Ovary (tissue), 9 donors: ENCODE results near the gene PODXL2. TPM values are rescaled to one million over a fixed set of nuclear protein-coding genes. Genes with fewer than 3 reads are reported as not detected.
"Not testable (repeated sequence)": the region's sequence is repeated elsewhere in the genome, so short reads cannot be mapped to it uniquely, and the experiment has no call there.

ENCODE experiments used
- DNase-seq, 5 donors: peaks; one replicate each; pipeline ENCODE4 v3.0.0-alpha.2; 2019 to 2020
- H3K27ac ChIP-seq, 2 donors: fragments of 200-600 bp; one replicate each; pipeline versions ENCODE4 v1.5.1 to v1.8.0; 2019 to 2022
- H3K27me3 ChIP-seq: fragments of 200-600 bp; one replicate; pipeline ENCODE4 v1.8.0; 2022
- H3K36me3 ChIP-seq: fragments of 200-600 bp; sonication (generic); one replicate; pipeline ENCODE4 v1.5.1; 2019
- H3K4me1 ChIP-seq: one replicate; pipeline ENCODE4 v1.8.1; 2013; ENCODE audit warnings: mild to moderate bottlenecking, moderate library complexity; ENCODE audit not compliant: insufficient read depth
- H3K4me3 ChIP-seq: fragments of 200-600 bp; sonication (generic); one replicate; pipeline ENCODE4 v1.5.1; 2017
- H3K9me3 ChIP-seq, 2 donors: fragments of 200-600 bp in 1 of 2; sonication (generic) in 1 of 2; one replicate each; pipeline versions ENCODE4 v1.5.1 to v1.8.1; 2013 to 2019; ENCODE audit warnings: mild to moderate bottlenecking in 1 of 2, moderate library complexity in 1 of 2
- CTCF ChIP-seq, 3 donors: fragments of 450-650 bp in 2 of 3; fragments of 200-600 bp in 1 of 3; IDR thresholded peaks; one replicate each; pipeline versions ENCODE4 v1.5.1 to v1.8.0; 2016 to 2022; ENCODE audit warnings: antibody characterized with exemption in 3 of 3, mild to moderate bottlenecking in 1 of 3
- EP300 ChIP-seq: sonication (generic); formaldehyde crosslinking; IDR thresholded peaks from one replicate; pipeline ENCODE4 v1.6.1; 2017; ENCODE audit warnings: antibody characterized with exemption
- POLR2A ChIP-seq: fragments of 450-650 bp; IDR thresholded peaks from one replicate; pipeline ENCODE4 v1.6.1; 2017; ENCODE audit warnings: antibody characterized with exemption, mild to moderate bottlenecking, moderate library complexity
- WGBS, 3 donors: extraction: QIAGEN DNeasy Blood & Tissue Kit in 1 of 3; methylation state at CpG; one replicate each; pipeline versions ENCODE4 v1.1.5 to v1.1.7; 2013 to 2017; 5-methylcytosine and 5-hydroxymethylcytosine counted together
- intact Hi-C, 4 donors: fragments of 100-400 bp; cut with DNase I; formaldehyde crosslinking; loops; one replicate each; pipeline versions ENCODE4 v1.11.0 to v1.15.1; 2022 to 2023
- polyA plus RNA-seq, 2 donors: library from polyadenylated mRNA; stranded (reverse); fragments of 200-250 nt in 1 of 2; fragments of 350-450 nt in 1 of 2; fragmentation: Illumina TruSeq in 1 of 2; extraction: RNeasy Lipid Tissue Mini Kit (QIAGEN cat#74804) in 1 of 2; gene quantifications; one replicate each; pipeline ENCODE4 v1.2.3, GENCODE V29; 2013 to 2014
- total RNA-seq, 7 donors: library from RNA; depleted of rRNA in 2 of 7; stranded (reverse); fragments of >200 nt in 2 of 7; fragmentation: NEBNext Ultra II Directional in 3 of 7; extraction: Animal tissue kit (Norgen Biotek cat#: 25700) in 3 of 7; gene quantifications; one replicate each; pipeline versions ENCODE4 v1.1.0 to v1.2.4, GENCODE V29; 2016 to 2023
- donor health status: DM: no; HTN: no; CAD: no; lungs with moderate emphysema.
- donor health status: DM: no; HTN: no; CAD: no.
- donor health status: Bipolar disorder and iron deficiency.
- donor health status: DM: yes; HTN: yes; CAD: no.
- donor health status: DM: no; HTN: no; CAD: no.
- donor health status: DM: yes; HTN: yes; CAD: no.

Gene PODXL2
- total and polyA plus RNA-seq, 9 donors = 5.3 to 14.3 (median 8.9) TPM

- peaks cover 13% of the 10 kb centered on the region for H3K4me1 ChIP-seq
- intact Hi-C loops = loop anchor here in 1 of 4 donors (5.0 kb wide), 1 partner anchor 123 kb away; the partner anchor contains the start of gene MGLL
- H3K4me3 ChIP-seq = no peak overlapping the region
- no peak overlapping the region for H3K27ac ChIP-seq
- no peak for TF ChIP-seq EP300
- TF ChIP-seq POLR2A = no peak
- no peak for TF ChIP-seq CTCF (IDR thresholded peaks at IDR 0.05)
- no peaks in the 10 kb centered on the region for H3K9me3 ChIP-seq
- 79 to 82% (median 81%) methylated on average over 9 of the region's 9 CpGs for WGBS, 3 donors
- H3K36me3 ChIP-seq = no peaks in the 10 kb centered on the region
- peak in 2 of 5 donors; percentile 7 to 17 for DNase-seq
- no peaks in the 10 kb centered on the region for H3K27me3 ChIP-seq
Observed at GRCh38 chr3:127699416-127700300, 70.7 kb downstream of the PODXL2 start.

DNA sequence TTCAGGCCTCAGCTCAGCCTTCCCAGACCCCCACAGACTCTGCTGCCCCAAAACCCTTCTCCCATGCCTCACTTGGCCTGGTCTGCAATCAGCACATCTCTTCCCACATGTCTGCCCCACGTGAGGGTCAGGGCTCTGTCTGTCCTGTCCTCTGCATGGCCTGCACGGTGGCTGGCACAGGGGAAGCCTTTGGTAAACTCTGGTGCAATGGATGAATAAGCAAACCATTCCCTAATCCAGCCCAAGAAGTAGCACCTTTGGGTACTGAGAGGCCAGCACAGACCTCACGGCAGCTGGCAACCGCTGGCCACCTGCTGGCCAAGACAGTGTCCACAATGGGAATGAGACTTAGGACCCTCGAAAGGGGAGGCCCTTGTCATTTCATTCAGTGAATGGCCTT is 71.4 kb downstream of the PODXL2 start:
- 72 to 83% (median 75%) methylated on average over 5 of the region's 5 CpGs for WGBS, 3 donors
- no peak overlapping the region for H3K4me3 ChIP-seq
- no peak for TF ChIP-seq CTCF (IDR thresholded peaks at IDR 0.05)
- no peak for TF ChIP-seq EP300
- TF ChIP-seq POLR2A = no peak
- peak in 2 of 5 donors; percentile 5 to 23 for DNase-seq
- no peaks in the 10 kb centered on the region for H3K9me3 ChIP-seq
- intact Hi-C loops = no loop called here
- no peaks in the 10 kb centered on the region for H3K27me3 ChIP-seq
- peaks cover 13% of the 10 kb centered on the region for H3K4me1 ChIP-seq
- no peaks in the 10 kb centered on the region for H3K36me3 ChIP-seq
- H3K27ac ChIP-seq = no peak overlapping the region

GRCh38 chr3:127701280-127701911 is 72.4 kb downstream of the PODXL2 start:
- H3K4me1 ChIP-seq = peaks cover 13% of the 10 kb centered on the region
- no peak overlapping the region for H3K27ac ChIP-seq
- H3K36me3 ChIP-seq = no peaks in the 10 kb centered on the region
- TF ChIP-seq CTCF (IDR thresholded peaks at IDR 0.05) = no peak
- TF ChIP-seq POLR2A = no peak
- TF ChIP-seq EP300 = no peak
- no peaks in the 10 kb centered on the region for H3K9me3 ChIP-seq
- WGBS, 3 donors = 59 to 64% (median 62%) methylated on average over 11 of the region's 11 CpGs
- peak in 2 of 5 donors; percentile 15 to 30 for DNase-seq
- H3K4me3 ChIP-seq = no peak overlapping the region
- intact Hi-C loops = no loop called here
- no peaks in the 10 kb centered on the region for H3K27me3 ChIP-seq

- TF ChIP-seq EP300 (no peak), POLR2A (no peak)
- Histone ChIP-seq H3K27me3 (no peaks in the 10 kb centered on the region), H3K36me3 (no peaks in the 10 kb centered on the region), H3K4me1 (peaks cover 8% of the 10 kb centered on the region), H3K4me3 (no peak overlapping the region), H3K27ac (no peak overlapping the region), H3K9me3 (no peaks in the 10 kb centered on the region)
- peak in 2 of 5 donors; percentile 16 to 34 for DNase-seq
- WGBS, 3 donors = 59 to 72% (median 59%) methylated on average over 4 of the region's 4 CpGs
- intact Hi-C loops = no loop called here
Observed at GRCh38 chr3:127702151-127702578, 73.2 kb downstream of the PODXL2 start.

- H3K9me3 ChIP-seq, H3K27me3 ChIP-seq, intact Hi-C loops, H3K27ac ChIP-seq, DNase-seq, H3K4me3 ChIP-seq, H3K4me1 ChIP-seq, H3K36me3 ChIP-seq: not testable (repeated sequence)
- 91 to 97% (median 92%) methylated on average over 4 of the region's 4 CpGs for WGBS, 3 donors
Observed at GRCh38 chr3:127704840-127705239, 75.9 kb downstream of the PODXL2 start.
